Measurements from ENCODE around the gene SART3.
"Not testable (repeated sequence)": the region's sequence is repeated elsewhere in the genome, so short reads cannot be mapped to it uniquely, and the experiment has no call there.

DNA sequence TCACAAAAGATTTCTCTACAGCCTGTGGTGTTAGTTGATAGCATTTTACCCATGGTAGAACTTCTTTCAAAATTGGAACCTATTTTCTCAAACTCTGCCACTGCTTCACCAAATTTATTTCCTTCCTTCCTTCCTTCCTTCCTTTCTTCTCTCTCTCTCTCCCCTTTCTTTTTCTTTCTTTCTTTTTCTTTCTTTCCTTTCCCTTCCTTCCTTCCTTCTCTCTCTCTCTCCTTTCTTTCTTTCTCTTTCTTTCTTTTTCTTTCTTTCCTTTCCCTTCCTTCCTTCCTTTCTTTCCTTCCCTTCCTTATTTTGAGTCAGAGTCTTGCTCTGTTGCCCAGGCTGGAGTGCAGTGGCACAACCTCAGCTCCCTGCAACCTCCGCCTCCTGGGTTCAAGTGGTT is 13.3 kb upstream of the SART3 start:
- not testable (repeated sequence) for TF ChIP-seq POLR2A (IDR thresholded peaks at IDR 0.05)
- TF ChIP-seq, protein P1, sequence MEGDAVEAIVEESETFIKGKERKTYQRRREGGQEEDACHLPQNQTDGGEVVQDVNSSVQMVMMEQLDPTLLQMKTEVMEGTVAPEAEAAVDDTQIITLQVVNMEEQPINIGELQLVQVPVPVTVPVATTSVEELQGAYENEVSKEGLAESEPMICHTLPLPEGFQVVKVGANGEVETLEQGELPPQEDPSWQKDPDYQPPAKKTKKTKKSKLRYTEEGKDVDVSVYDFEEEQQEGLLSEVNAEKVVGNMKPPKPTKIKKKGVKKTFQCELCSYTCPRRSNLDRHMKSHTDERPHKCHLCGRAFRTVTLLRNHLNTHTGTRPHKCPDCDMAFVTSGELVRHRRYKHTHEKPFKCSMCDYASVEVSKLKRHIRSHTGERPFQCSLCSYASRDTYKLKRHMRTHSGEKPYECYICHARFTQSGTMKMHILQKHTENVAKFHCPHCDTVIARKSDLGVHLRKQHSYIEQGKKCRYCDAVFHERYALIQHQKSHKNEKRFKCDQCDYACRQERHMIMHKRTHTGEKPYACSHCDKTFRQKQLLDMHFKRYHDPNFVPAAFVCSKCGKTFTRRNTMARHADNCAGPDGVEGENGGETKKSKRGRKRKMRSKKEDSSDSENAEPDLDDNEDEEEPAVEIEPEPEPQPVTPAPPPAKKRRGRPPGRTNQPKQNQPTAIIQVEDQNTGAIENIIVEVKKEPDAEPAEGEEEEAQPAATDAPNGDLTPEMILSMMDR (IDR thresholded peaks at IDR 0.05): not testable (repeated sequence)

Data from heart left ventricle (tissue), 13 donors.